Coronary artery (tissue), 2 donors: ENCODE measurements around the gene TPCN1.

Experiments
- DNase-seq: peaks from one replicate; pipeline ENCODE4 v3.0.0-alpha.2; 2017; ENCODE audit warnings: low spot score
- H3K27ac ChIP-seq, 2 donors: fragments of 200-600 bp; sonication (generic); one replicate each; pipeline ENCODE4 v1.5.1; 2016 to 2019
- H3K4me3 ChIP-seq: fragments of 200-600 bp; sonication (generic); 2 replicates; pipeline ENCODE4 v1.5.1; 2016; ENCODE audit warnings: mild to moderate bottlenecking, moderate library complexity
- CTCF ChIP-seq: fragments of 200-600 bp; sonication (generic); IDR thresholded peaks from one replicate; pipeline ENCODE4 v1.5.1; 2019; ENCODE audit warnings: antibody characterized with exemption

TPCN1 gene

GRCh38 chr12:113237748-113238147, 16.5 kb downstream of the TPCN1 start:
- H3K4me3 ChIP-seq = no peak overlapping the region
- peak overlapping the region; percentile 85 for H3K27ac ChIP-seq
- no peak for TF ChIP-seq CTCF
- no peak for DNase-seq

GRCh38 chr12:113238309-113238708, 17.0 kb downstream of the TPCN1 start:
- no peak for TF ChIP-seq CTCF
- Histone ChIP-seq H3K4me3 (no peak overlapping the region), H3K27ac (peak overlapping the region; percentile 85)
- no peak for DNase-seq

GRCh38 chr12:113239288-113239771, 18.1 kb downstream of the TPCN1 start:
- H3K4me3 ChIP-seq = peak overlapping the region; percentile 32
- DNase-seq = no peak
- no peak for TF ChIP-seq CTCF
- peak overlapping the region; percentile 85 for H3K27ac ChIP-seq

- no peak for DNase-seq
- H3K27ac ChIP-seq = peak overlapping the region; percentile 85
- TF ChIP-seq CTCF = no peak
- H3K4me3 ChIP-seq = peak overlapping the region; percentile 32
Measured at GRCh38 chr12:113239811-113240331, 18.6 kb downstream of the TPCN1 start.

GRCh38 chr12:113240395-113240794, 19.1 kb downstream of the TPCN1 start:
- no peak for DNase-seq
- no peak overlapping the region for H3K4me3 ChIP-seq
- TF ChIP-seq CTCF = no peak
- peak overlapping the region; percentile 85 for H3K27ac ChIP-seq

GRCh38 chr12:113241191-113242025, 20.1 kb downstream of the TPCN1 start:
- no peak for DNase-seq
- no peak for TF ChIP-seq CTCF
- Histone ChIP-seq H3K4me3 (no peak overlapping the region), H3K27ac (peak overlapping the region; percentile 85 to 89)

GRCh38 chr12:113242026-113242418, 20.8 kb downstream of the TPCN1 start:
- peak overlapping the region; percentile 85 to 89 for H3K27ac ChIP-seq
- no peak overlapping the region for H3K4me3 ChIP-seq
- no peak for DNase-seq
- TF ChIP-seq CTCF = no peak
